ENCODE data around the gene TAS2R38.

GRCh38 chr7:141930211-141930610 is 43.4 kb downstream of the TAS2R38 start:
- TF ChIP-seq, protein P1, sequence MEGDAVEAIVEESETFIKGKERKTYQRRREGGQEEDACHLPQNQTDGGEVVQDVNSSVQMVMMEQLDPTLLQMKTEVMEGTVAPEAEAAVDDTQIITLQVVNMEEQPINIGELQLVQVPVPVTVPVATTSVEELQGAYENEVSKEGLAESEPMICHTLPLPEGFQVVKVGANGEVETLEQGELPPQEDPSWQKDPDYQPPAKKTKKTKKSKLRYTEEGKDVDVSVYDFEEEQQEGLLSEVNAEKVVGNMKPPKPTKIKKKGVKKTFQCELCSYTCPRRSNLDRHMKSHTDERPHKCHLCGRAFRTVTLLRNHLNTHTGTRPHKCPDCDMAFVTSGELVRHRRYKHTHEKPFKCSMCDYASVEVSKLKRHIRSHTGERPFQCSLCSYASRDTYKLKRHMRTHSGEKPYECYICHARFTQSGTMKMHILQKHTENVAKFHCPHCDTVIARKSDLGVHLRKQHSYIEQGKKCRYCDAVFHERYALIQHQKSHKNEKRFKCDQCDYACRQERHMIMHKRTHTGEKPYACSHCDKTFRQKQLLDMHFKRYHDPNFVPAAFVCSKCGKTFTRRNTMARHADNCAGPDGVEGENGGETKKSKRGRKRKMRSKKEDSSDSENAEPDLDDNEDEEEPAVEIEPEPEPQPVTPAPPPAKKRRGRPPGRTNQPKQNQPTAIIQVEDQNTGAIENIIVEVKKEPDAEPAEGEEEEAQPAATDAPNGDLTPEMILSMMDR (IDR thresholded peaks at IDR 0.05): no peak
- no peak for TF ChIP-seq EZH2phosphoT487 (IDR thresholded peaks at IDR 0.05)

Data from neural progenitor cell (in vitro differentiated cells).